Gastroesophageal sphincter (tissue), 3 donors: ENCODE results near the gene SYNRG.

Experiments
- CTCF ChIP-seq, 4 experiments: fragments of 200-600 bp in 2 of 4; fragments of 450-650 bp in 2 of 4; sonication (generic) in 1 of 4; IDR thresholded peaks; one replicate each; pipeline ENCODE4 v1.5.1; 2017 to 2019; ENCODE audit warnings: antibody characterized with exemption in 4 of 4, mild to moderate bottlenecking in 2 of 4, moderate library complexity in 2 of 4
- EP300 ChIP-seq: sonication (generic); formaldehyde crosslinking; IDR thresholded peaks from one replicate; pipeline ENCODE4 v1.6.1; 2017; ENCODE audit warnings: antibody characterized with exemption, mild to moderate bottlenecking
- POLR2A ChIP-seq, 2 donors: fragments of 450-650 bp; IDR thresholded peaks; one replicate each; pipeline ENCODE4 v1.6.1; 2017; ENCODE audit warnings: antibody characterized with exemption in 2 of 2, mild to moderate bottlenecking in 2 of 2, moderate library complexity in 1 of 2
- POLR2AphosphoS5 ChIP-seq: sonication (generic); formaldehyde crosslinking; IDR thresholded peaks from one replicate; pipeline ENCODE4 v1.6.1; 2017; ENCODE audit warnings: antibody characterized with exemption

- no peak for TF ChIP-seq POLR2AphosphoS5
- no peak for TF ChIP-seq CTCF (IDR thresholded peaks at IDR 0.05)
- no peak for TF ChIP-seq EP300
- no peak for TF ChIP-seq POLR2A (IDR thresholded peaks at IDR 0.05)
Observed at GRCh38 chr17:37481001-37481665, 128.1 kb downstream of the SYNRG start.
